HepG2 (cell line): ENCODE data around the gene FAM217B. TPM values are rescaled to one million over a fixed set of nuclear protein-coding genes. Genes with fewer than 3 reads are reported as not detected.

ENCODE experiments used
- KAT2B ChIP-seq: fragments of 150-350 bp; IDR thresholded peaks from 2 replicates; pipeline ENCODE4 v1.6.1; 2014; ENCODE audit warnings: low read depth, low read length, borderline replicate concordance
- KAT8 ChIP-seq: IDR thresholded peaks from 2 replicates; pipeline ENCODE4 v1.6.1; 2016; ENCODE audit warnings: missing genetic modification reagents, missing compliant biosample characterization
- KDM5A ChIP-seq: fragments of 200-600 bp; sonication (generic); IDR thresholded peaks from 2 replicates; pipeline ENCODE4 v1.7.0; 2018; ENCODE audit warnings: antibody characterized with exemption, mild to moderate bottlenecking, low read length, borderline replicate concordance
- PHF20 ChIP-seq: sonication (generic); formaldehyde crosslinking; IDR thresholded peaks from 2 replicates; pipeline ENCODE4 v1.5.0; 2020; ENCODE audit warnings: mild to moderate bottlenecking, missing genetic modification reagents
- SATB2 ChIP-seq: sonication (generic); formaldehyde crosslinking; IDR thresholded peaks from 2 replicates; pipeline ENCODE4 v1.5.0; 2020; ENCODE audit warnings: missing genetic modification reagents
- SP4 ChIP-seq: sonication (generic); formaldehyde crosslinking; IDR thresholded peaks from 2 replicates; pipeline ENCODE4 v1.8.1; 2023; ENCODE audit warnings: mild to moderate bottlenecking, missing genetic modification reagents
- ZBTB1 ChIP-seq: sonication (generic); formaldehyde crosslinking; IDR thresholded peaks from 2 replicates; pipeline ENCODE4 v1.4.0; 2020; ENCODE audit warnings: missing genetic modification reagents, borderline replicate concordance
- ZNF451 ChIP-seq: sonication (generic); formaldehyde crosslinking; IDR thresholded peaks from 2 replicates; pipeline ENCODE4 v1.5.0; 2020; ENCODE audit warnings: mild to moderate bottlenecking, missing genetic modification reagents
- ZNF496 ChIP-seq: sonication (generic); formaldehyde crosslinking; IDR thresholded peaks from 2 replicates; pipeline ENCODE4 v1.8.1; 2023; ENCODE audit warnings: mild to moderate bottlenecking, moderate library complexity, missing genetic modification reagents; ENCODE audit not compliant: insufficient replicate concordance
- ZNF546 ChIP-seq: sonication (generic); formaldehyde crosslinking; conservative IDR thresholded peaks from 2 replicates; pipeline ENCODE4 v1.8.1; 2023; ENCODE audit warnings: mild to moderate bottlenecking, missing genetic modification reagents
- ZNF550 ChIP-seq: sonication (generic); formaldehyde crosslinking; IDR thresholded peaks from 2 replicates; pipeline ENCODE4 v1.4.0; 2020; ENCODE audit warnings: mild to moderate bottlenecking, missing genetic modification reagents, borderline replicate concordance
- ZNF782 ChIP-seq: sonication (generic); formaldehyde crosslinking; IDR thresholded peaks from 2 replicates; pipeline ENCODE4 v1.4.0; 2020; ENCODE audit warnings: missing genetic modification reagents, mild to moderate bottlenecking, borderline replicate concordance
- ZZZ3 ChIP-seq: sonication (generic); formaldehyde crosslinking; IDR thresholded peaks from 2 replicates; pipeline ENCODE4 v1.4.0; 2020; ENCODE audit warnings: missing genetic modification reagents, mild to moderate bottlenecking, borderline replicate concordance
- polyA plus RNA-seq, 8 experiments: library from polyadenylated mRNA; depleted of rRNA in 3 of 8; stranded (reverse) in 7 of 8; unstranded in 1 of 8; fragments of >200 nt; fragmentation: Illumina TruSeq in 4 of 8; extraction: Trizol in 4 of 8; gene quantifications; 2 replicates each; pipeline versions ENCODE4 v1.2.1 to v1.2.3, GENCODE V29; 2011 to 2016; ENCODE audit warnings: low read depth in 4 of 8, missing spikeins in 1 of 8, mixed read lengths in 1 of 8; ENCODE audit not compliant: insufficient read depth in 1 of 8
- total RNA-seq, 5 experiments: library from RNA; depleted of rRNA; stranded (reverse); fragments of >200 nt; fragmentation: Illumina TruSeq; extraction: Trizol; gene quantifications; 2 replicates each; pipeline ENCODE4 v1.2.3, GENCODE V29; 2016; ENCODE audit warnings: low read depth in 1 of 5
- TF ChIP-seq, protein P1 (sequence below): sonication (generic); formaldehyde crosslinking; IDR thresholded peaks from 2 replicates; pipeline ENCODE4 v1.5.1; 2020; ENCODE audit warnings: mild to moderate bottlenecking, missing genetic modification reagents, moderate library complexity
- TF ChIP-seq, protein P2 (sequence below): sonication (generic); formaldehyde crosslinking; IDR thresholded peaks from 2 replicates; pipeline ENCODE4 v1.8.0; 2022; ENCODE audit warnings: mild to moderate bottlenecking, missing genetic modification reagents, moderate library complexity
- TF ChIP-seq, protein P3 (sequence below): sonication (generic); formaldehyde crosslinking; IDR thresholded peaks from 2 replicates; pipeline ENCODE4 v1.4.0; 2020; ENCODE audit warnings: missing genetic modification reagents, borderline replicate concordance
- TF ChIP-seq, protein P4 (sequence below): sonication (generic); formaldehyde crosslinking; IDR thresholded peaks from 2 replicates; pipeline ENCODE4 v1.5.1; 2020; ENCODE audit warnings: mild to moderate bottlenecking, missing genetic modification reagents, borderline replicate concordance

FAM217B gene
- total and polyA plus RNA-seq, 2 of the 13 experiments (the other 11 are each of a cell fraction or from before 2014, with no cell fraction given): 11.1 to 14.3 TPM

DNA sequence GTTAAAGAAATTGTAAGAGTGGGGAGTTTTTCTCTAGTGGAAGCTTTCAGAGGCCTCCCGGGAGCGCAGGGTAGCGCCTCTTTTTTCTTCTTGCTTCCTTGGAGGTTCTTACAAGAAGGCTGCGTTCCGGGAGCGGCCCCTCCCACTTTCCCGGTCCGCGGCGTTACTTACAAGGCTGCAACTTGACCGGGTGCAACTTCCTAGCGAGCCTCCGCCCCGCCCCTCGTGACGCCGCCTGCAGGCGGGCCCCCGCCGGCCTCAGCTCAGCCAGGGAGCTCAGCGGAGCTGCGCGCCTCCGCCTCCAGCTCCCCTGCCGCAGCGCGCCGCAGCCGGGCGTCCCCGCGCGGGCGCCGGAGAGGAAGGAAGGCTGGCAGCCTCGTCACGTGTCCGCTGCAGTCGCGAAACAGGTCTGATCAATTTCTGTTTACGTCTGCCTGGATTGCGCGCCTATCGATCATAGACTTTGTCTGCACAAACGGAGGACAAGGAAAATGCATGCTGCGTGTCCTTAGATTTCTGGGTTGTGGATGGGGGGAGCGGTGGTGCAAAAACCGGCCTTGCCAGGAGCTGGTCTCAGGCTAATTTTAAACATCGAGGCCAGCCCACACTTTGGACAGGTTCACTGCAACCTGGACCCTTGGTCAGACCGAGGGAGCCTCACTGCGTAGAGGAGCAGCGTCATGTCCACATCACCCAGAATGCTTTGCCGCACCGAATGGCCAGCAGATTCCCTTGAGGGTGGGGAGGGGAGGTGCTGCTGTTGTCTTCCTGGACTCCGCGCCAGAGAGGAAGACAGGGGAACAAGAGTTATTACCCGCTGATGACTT lies at the start of gene FAM217B, which contains the start of gene PPP1R3D (continued):
- TF ChIP-seq, protein P1, sequence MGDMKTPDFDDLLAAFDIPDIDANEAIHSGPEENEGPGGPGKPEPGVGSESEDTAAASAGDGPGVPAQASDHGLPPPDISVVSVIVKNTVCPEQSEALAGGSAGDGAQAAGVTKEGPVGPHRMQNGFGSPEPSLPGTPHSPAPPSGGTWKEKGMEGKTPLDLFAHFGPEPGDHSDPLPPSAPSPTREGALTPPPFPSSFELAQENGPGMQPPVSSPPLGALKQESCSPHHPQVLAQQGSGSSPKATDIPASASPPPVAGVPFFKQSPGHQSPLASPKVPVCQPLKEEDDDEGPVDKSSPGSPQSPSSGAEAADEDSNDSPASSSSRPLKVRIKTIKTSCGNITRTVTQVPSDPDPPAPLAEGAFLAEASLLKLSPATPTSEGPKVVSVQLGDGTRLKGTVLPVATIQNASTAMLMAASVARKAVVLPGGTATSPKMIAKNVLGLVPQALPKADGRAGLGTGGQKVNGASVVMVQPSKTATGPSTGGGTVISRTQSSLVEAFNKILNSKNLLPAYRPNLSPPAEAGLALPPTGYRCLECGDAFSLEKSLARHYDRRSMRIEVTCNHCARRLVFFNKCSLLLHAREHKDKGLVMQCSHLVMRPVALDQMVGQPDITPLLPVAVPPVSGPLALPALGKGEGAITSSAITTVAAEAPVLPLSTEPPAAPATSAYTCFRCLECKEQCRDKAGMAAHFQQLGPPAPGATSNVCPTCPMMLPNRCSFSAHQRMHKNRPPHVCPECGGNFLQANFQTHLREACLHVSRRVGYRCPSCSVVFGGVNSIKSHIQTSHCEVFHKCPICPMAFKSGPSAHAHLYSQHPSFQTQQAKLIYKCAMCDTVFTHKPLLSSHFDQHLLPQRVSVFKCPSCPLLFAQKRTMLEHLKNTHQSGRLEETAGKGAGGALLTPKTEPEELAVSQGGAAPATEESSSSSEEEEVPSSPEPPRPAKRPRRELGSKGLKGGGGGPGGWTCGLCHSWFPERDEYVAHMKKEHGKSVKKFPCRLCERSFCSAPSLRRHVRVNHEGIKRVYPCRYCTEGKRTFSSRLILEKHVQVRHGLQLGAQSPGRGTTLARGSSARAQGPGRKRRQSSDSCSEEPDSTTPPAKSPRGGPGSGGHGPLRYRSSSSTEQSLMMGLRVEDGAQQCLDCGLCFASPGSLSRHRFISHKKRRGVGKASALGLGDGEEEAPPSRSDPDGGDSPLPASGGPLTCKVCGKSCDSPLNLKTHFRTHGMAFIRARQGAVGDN: peak; percentile 99
- 0 out of 2 replicates have a peak, but pooled peaks have one; percentile 36 for TF ChIP-seq ZNF546 (CRISPR knock-in tag)
- TF ChIP-seq ZNF496 (CRISPR knock-in tag): no peak
- TF ChIP-seq SP4 (CRISPR knock-in tag): peak; percentile 81
- peak; percentile 83; the same call in 1 of the 2 replicates for TF ChIP-seq ZNF451 (CRISPR knock-in tag)
- TF ChIP-seq SATB2: no peak
- TF ChIP-seq KAT8 (CRISPR knock-in tag): peak; percentile 82
- TF ChIP-seq, protein P2, sequence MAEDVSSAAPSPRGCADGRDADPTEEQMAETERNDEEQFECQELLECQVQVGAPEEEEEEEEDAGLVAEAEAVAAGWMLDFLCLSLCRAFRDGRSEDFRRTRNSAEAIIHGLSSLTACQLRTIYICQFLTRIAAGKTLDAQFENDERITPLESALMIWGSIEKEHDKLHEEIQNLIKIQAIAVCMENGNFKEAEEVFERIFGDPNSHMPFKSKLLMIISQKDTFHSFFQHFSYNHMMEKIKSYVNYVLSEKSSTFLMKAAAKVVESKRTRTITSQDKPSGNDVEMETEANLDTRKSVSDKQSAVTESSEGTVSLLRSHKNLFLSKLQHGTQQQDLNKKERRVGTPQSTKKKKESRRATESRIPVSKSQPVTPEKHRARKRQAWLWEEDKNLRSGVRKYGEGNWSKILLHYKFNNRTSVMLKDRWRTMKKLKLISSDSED (CRISPR knock-in tag): peak; percentile 20
- TF ChIP-seq PHF20 (CRISPR knock-in tag): peak; percentile 82
- no peak for TF ChIP-seq ZBTB1
- peak; percentile 71; the same call in 1 of the 2 replicates for TF ChIP-seq KDM5A
- TF ChIP-seq KAT2B: peak; percentile 11; the same call in 1 of the 2 replicates
- TF ChIP-seq, protein P3, sequence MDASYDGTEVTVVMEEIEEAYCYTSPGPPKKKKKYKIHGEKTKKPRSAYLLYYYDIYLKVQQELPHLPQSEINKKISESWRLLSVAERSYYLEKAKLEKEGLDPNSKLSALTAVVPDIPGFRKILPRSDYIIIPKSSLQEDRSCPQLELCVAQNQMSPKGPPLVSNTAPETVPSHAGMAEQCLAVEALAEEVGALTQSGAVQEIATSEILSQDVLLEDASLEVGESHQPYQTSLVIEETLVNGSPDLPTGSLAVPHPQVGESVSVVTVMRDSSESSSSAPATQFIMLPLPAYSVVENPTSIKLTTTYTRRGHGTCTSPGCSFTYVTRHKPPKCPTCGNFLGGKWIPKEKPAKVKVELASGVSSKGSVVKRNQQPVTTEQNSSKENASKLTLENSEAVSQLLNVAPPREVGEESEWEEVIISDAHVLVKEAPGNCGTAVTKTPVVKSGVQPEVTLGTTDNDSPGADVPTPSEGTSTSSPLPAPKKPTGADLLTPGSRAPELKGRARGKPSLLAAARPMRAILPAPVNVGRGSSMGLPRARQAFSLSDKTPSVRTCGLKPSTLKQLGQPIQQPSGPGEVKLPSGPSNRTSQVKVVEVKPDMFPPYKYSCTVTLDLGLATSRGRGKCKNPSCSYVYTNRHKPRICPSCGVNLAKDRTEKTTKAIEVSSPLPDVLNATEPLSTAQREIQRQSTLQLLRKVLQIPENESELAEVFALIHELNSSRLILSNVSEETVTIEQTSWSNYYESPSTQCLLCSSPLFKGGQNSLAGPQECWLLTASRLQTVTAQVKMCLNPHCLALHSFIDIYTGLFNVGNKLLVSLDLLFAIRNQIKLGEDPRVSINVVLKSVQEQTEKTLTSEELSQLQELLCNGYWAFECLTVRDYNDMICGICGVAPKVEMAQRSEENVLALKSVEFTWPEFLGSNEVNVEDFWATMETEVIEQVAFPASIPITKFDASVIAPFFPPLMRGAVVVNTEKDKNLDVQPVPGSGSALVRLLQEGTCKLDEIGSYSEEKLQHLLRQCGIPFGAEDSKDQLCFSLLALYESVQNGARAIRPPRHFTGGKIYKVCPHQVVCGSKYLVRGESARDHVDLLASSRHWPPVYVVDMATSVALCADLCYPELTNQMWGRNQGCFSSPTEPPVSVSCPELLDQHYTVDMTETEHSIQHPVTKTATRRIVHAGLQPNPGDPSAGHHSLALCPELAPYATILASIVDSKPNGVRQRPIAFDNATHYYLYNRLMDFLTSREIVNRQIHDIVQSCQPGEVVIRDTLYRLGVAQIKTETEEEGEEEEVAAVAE: peak; percentile 73; the same call in 1 of the 2 replicates
- TF ChIP-seq ZNF782 (CRISPR knock-in tag): peak; percentile 55; the same call in 1 of the 2 replicates
- no peak; the same call in 1 of the 2 replicates for TF ChIP-seq ZZZ3
- TF ChIP-seq, protein P4, sequence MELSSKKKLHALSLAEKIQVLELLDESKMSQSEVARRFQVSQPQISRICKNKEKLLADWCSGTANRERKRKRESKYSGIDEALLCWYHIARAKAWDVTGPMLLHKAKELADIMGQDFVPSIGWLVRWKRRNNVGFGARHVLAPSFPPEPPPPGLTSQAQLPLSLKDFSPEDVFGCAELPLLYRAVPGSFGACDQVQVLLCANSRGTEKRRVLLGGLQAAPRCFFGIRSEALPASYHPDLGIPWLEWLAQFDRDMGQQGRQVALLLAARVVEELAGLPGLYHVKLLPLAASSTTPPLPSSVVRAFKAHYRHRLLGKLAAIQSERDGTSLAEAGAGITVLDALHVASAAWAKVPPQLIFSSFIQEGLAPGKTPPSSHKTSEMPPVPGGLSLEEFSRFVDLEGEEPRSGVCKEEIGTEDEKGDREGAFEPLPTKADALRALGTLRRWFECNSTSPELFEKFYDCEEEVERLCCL (CRISPR knock-in tag): peak; percentile 76; the same call in 1 of the 2 replicates
- no peak; the same call in 1 of the 2 replicates for TF ChIP-seq ZNF550 (CRISPR knock-in tag)
